SK-N-SH treated with all-trans-retinoic acid at 6 μM for 48 hours (cell line): ENCODE results near the gene BRINP1.

Experiments
- ATAC-seq: fragments of 200-7000 bp; cut with Tn5 transposase; 3 replicates; pipeline ENCODE4 v1.9.1; 2020; ENCODE audit warnings: mild to moderate bottlenecking, moderate library complexity
- ARNTL ChIP-seq: fragments of 450-650 bp; formaldehyde crosslinking; IDR thresholded peaks from 2 replicates; pipeline ENCODE4 v1.5.0; 2020; ENCODE audit warnings: low read depth, mild to moderate bottlenecking, moderate library complexity, borderline replicate concordance
- BACH2 ChIP-seq: fragments of 250-450 bp; sonication (Bioruptor Pico); IDR thresholded peaks from 2 replicates; pipeline ENCODE4 v1.9.0; 2021; ENCODE audit warnings: mild to moderate bottlenecking, borderline replicate concordance
- CREB5 ChIP-seq: fragments of 250-450 bp; sonication (Bioruptor Pico); IDR thresholded peaks from 2 replicates; pipeline ENCODE4 v1.5.1; 2020; ENCODE audit warnings: low read depth, mild to moderate bottlenecking, moderate library complexity
- CSDC2 ChIP-seq: fragments of 250-450 bp; sonication (Bioruptor Pico); IDR thresholded peaks from 2 replicates; pipeline ENCODE4 v1.5.0; 2020; ENCODE audit warnings: mild to moderate bottlenecking, moderate library complexity
- CSRNP3 ChIP-seq: fragments of 250-450 bp; sonication (Bioruptor Pico); IDR thresholded peaks from 2 replicates; pipeline ENCODE4 v1.5.1; 2021; ENCODE audit warnings: mild to moderate bottlenecking, moderate library complexity
- ESRRG ChIP-seq: fragments of 250-450 bp; sonication (Bioruptor Pico); IDR thresholded peaks from 2 replicates; pipeline ENCODE4 v1.6.1; 2021; ENCODE audit warnings: mild to moderate bottlenecking
- GLIS3 ChIP-seq: fragments of 250-450 bp; sonication (Bioruptor Pico); IDR thresholded peaks from 2 replicates; pipeline ENCODE4 v1.5.0; 2020; ENCODE audit warnings: mild to moderate bottlenecking, moderate library complexity
- ISL1 ChIP-seq: fragments of 250-450 bp; sonication (Bioruptor Pico); IDR thresholded peaks from 2 replicates; pipeline ENCODE4 v2.1.2; 2022; ENCODE audit warnings: mild to moderate bottlenecking, moderate library complexity
- OSR1 ChIP-seq: fragments of 250-450 bp; sonication (Bioruptor Pico); IDR thresholded peaks from 2 replicates; pipeline ENCODE4 v1.8.0; 2022; ENCODE audit warnings: moderate library complexity, mild to moderate bottlenecking, inconsistent platforms
- POU6F1 ChIP-seq: fragments of 250-450 bp; sonication (Bioruptor Pico); IDR thresholded peaks from 2 replicates; pipeline ENCODE4 v1.8.0; 2021; ENCODE audit warnings: low read depth, mild to moderate bottlenecking, moderate library complexity, borderline replicate concordance
- PPARA ChIP-seq: fragments of 250-450 bp; sonication (Bioruptor Pico); IDR thresholded peaks from 2 replicates; pipeline ENCODE4 v1.5.0; 2020; ENCODE audit warnings: mild to moderate bottlenecking, borderline replicate concordance
- RARB ChIP-seq: fragments of 250-450 bp; sonication (Bioruptor Pico); IDR thresholded peaks from 2 replicates; pipeline ENCODE4 v1.8.0; 2021; ENCODE audit warnings: mild to moderate bottlenecking, moderate library complexity
- SNAI2 ChIP-seq: fragments of 250-450 bp; sonication (Bioruptor Pico); IDR thresholded peaks from 2 replicates; pipeline ENCODE4 v1.5.0; 2020; ENCODE audit warnings: mild to moderate bottlenecking, moderate library complexity
- TCF4 ChIP-seq: fragments of 250-450 bp; sonication (Bioruptor Pico); IDR thresholded peaks from 2 replicates; pipeline ENCODE4 v1.8.0; 2021; ENCODE audit warnings: mild to moderate bottlenecking, moderate library complexity, borderline replicate concordance
- TOX ChIP-seq: fragments of 250-450 bp; sonication (Bioruptor Pico); IDR thresholded peaks from 2 replicates; pipeline ENCODE4 v1.8.0; 2021; ENCODE audit warnings: mild to moderate bottlenecking, moderate library complexity, borderline replicate concordance
- TSHZ2 ChIP-seq: fragments of 250-450 bp; sonication (Bioruptor Pico); IDR thresholded peaks from 2 replicates; pipeline ENCODE4 v1.5.0; 2020; ENCODE audit warnings: mild to moderate bottlenecking, moderate library complexity
- ZC3H10 ChIP-seq: fragments of 250-450 bp; sonication (Bioruptor Pico); IDR thresholded peaks from 2 replicates; pipeline ENCODE4 v1.5.1; 2021; ENCODE audit warnings: mild to moderate bottlenecking, moderate library complexity
- ZFP3 ChIP-seq: fragments of 250-450 bp; sonication (Bioruptor Pico); IDR thresholded peaks from 2 replicates; pipeline ENCODE4 v1.5.0; 2020; ENCODE audit warnings: mild to moderate bottlenecking, moderate library complexity
- ZFP30 ChIP-seq: fragments of 450-650 bp; formaldehyde crosslinking; IDR thresholded peaks from 2 replicates; pipeline ENCODE4 v1.5.0; 2022; ENCODE audit warnings: mild to moderate bottlenecking, moderate library complexity
- ZNF565 ChIP-seq: fragments of 450-650 bp; formaldehyde crosslinking; conservative IDR thresholded peaks from 2 replicates; pipeline ENCODE4 v1.5.0; 2020; ENCODE audit warnings: low read depth, mild to moderate bottlenecking, moderate library complexity
- ZNF70 ChIP-seq: fragments of 450-650 bp; formaldehyde crosslinking; IDR thresholded peaks from 2 replicates; pipeline ENCODE4 v1.5.0; 2020; ENCODE audit warnings: mild to moderate bottlenecking, moderate library complexity
- ZNF8 ChIP-seq: fragments of 450-650 bp; formaldehyde crosslinking; IDR thresholded peaks from 2 replicates; pipeline ENCODE4 v1.5.0; 2020; ENCODE audit warnings: mild to moderate bottlenecking, moderate library complexity
- TF ChIP-seq, protein P1 (sequence below): fragments of 250-450 bp; sonication (Bioruptor Pico); IDR thresholded peaks from 2 replicates; pipeline ENCODE4 v1.8.0; 2020; ENCODE audit warnings: mild to moderate bottlenecking, moderate library complexity, borderline replicate concordance

The BRINP1 gene

DNA sequence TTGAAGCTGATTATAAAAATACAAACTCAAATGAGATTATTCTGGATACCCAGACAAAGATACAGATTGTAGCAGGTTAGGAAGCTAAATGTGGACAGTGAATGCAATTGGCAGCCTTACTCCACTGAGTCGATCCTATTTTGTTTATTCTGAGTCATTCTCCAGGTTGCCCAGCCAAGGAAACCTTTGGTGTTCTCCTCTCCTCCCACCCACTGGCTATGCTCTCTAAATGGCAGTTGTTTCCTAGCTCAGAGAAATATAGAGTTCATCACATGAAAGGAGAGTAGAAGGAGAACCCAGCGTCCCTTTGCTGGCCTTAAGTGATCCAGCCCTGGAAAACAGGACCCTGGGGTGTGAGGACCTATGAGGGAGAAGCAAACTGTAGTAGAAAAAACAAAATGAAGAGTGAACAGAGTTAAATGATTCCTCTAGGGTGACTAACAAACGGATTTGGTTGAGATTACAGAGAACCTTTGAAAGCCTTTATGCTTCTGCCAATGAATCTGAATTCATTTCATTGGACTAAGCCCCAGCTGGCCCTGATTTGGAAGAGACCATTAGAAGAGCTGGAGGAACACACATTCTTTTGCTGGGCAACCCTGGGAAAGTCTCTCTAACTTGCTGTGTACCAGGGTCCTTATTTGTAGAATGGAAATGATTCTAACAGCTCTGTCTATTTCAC, 95.1 kb downstream of the BRINP1 start:
- TF ChIP-seq RARB (CRISPR knock-in tag) (no peak), SNAI2 (CRISPR knock-in tag) (no peak), ZNF70 (CRISPR knock-in tag) (no peak), CREB5 (CRISPR knock-in tag) (no peak), TCF4 (CRISPR knock-in tag) (no peak), ARNTL (CRISPR knock-in tag) (no peak), ZFP30 (no peak), ISL1 (CRISPR knock-in tag) (no peak), ZNF8 (CRISPR knock-in tag) (no peak), ZFP3 (no peak), ZC3H10 (CRISPR knock-in tag) (no peak), ZNF565 (no peak), BACH2 (CRISPR knock-in tag) (no peak), GLIS3 (no peak), POU6F1 (CRISPR knock-in tag) (no peak), CSDC2 (CRISPR knock-in tag) (no peak), TOX (CRISPR knock-in tag) (no peak), PPARA (CRISPR knock-in tag) (no peak), CSRNP3 (CRISPR knock-in tag) (no peak)
- no peak for ATAC-seq

DNA sequence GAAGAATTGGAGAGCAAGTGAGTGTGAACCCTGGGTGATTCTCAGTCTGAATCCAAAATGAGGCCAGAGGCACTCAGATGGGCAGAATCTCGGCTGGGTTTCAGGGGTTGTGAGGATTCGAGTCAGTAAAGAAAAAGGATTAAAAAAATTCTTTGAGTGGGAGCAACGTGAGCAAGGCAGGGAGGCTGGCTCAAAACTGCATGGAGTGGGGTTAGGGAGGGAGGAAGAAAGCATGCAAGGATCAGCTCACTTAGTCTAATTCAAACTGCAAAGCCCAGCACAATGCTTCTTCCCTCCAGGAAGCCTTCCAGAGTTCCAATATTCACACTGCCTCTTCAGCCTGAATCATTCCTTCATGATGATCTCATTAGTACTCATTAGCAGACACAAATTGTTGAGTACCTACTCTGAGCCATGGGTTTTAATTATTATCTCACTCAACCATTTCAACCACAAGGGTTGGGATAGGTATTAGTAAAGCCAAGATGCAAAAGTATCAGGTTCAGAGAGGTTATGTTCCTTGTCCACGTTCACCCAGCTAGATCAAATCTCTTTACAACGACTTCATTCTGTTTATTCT, 95.8 kb downstream of the BRINP1 start:
- no peak for ATAC-seq
- TF ChIP-seq OSR1 (CRISPR knock-in tag), result no peak
- no peak for TF ChIP-seq ZFP30
- no peak for TF ChIP-seq ARNTL (CRISPR knock-in tag)
- no peak for TF ChIP-seq GLIS3
- no peak for TF ChIP-seq SNAI2 (CRISPR knock-in tag)
- TF ChIP-seq ZC3H10 (CRISPR knock-in tag), result no peak
- no peak for TF ChIP-seq ZNF8 (CRISPR knock-in tag)
- no peak for TF ChIP-seq POU6F1 (CRISPR knock-in tag)
- TF ChIP-seq ZNF565, result no peak
- TF ChIP-seq, protein P1, sequence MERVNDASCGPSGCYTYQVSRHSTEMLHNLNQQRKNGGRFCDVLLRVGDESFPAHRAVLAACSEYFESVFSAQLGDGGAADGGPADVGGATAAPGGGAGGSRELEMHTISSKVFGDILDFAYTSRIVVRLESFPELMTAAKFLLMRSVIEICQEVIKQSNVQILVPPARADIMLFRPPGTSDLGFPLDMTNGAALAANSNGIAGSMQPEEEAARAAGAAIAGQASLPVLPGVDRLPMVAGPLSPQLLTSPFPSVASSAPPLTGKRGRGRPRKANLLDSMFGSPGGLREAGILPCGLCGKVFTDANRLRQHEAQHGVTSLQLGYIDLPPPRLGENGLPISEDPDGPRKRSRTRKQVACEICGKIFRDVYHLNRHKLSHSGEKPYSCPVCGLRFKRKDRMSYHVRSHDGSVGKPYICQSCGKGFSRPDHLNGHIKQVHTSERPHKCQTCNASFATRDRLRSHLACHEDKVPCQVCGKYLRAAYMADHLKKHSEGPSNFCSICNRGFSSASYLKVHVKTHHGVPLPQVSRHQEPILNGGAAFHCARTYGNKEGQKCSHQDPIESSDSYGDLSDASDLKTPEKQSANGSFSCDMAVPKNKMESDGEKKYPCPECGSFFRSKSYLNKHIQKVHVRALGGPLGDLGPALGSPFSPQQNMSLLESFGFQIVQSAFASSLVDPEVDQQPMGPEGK (CRISPR knock-in tag), result no peak
- TF ChIP-seq CREB5 (CRISPR knock-in tag), result no peak
- TF ChIP-seq ESRRG (CRISPR knock-in tag), result no peak
- TF ChIP-seq ISL1 (CRISPR knock-in tag), result no peak
- TF ChIP-seq CSDC2 (CRISPR knock-in tag), result no peak
- no peak for TF ChIP-seq ZNF70 (CRISPR knock-in tag)
- no peak for TF ChIP-seq TSHZ2 (CRISPR knock-in tag)
- TF ChIP-seq TOX (CRISPR knock-in tag), result no peak
- no peak for TF ChIP-seq TCF4 (CRISPR knock-in tag)
